Gastroesophageal sphincter (tissue), 3 donors: ENCODE measurements around the gene IL1RAPL2.

ENCODE experiments used
- CTCF ChIP-seq, 4 experiments: fragments of 200-600 bp in 2 of 4; fragments of 450-650 bp in 2 of 4; sonication (generic) in 1 of 4; IDR thresholded peaks; one replicate each; pipeline ENCODE4 v1.5.1; 2017 to 2019; ENCODE audit warnings: antibody characterized with exemption in 4 of 4, mild to moderate bottlenecking in 2 of 4, moderate library complexity in 2 of 4
- POLR2A ChIP-seq, 2 donors: fragments of 450-650 bp; IDR thresholded peaks; one replicate each; pipeline ENCODE4 v1.6.1; 2017; ENCODE audit warnings: antibody characterized with exemption in 2 of 2, mild to moderate bottlenecking in 2 of 2, moderate library complexity in 1 of 2

- TF ChIP-seq POLR2A (IDR thresholded peaks at IDR 0.05) (no peak), CTCF (IDR thresholded peaks at IDR 0.05) (no peak)
Observed at GRCh38 chrX:105269386-105269785, 703.4 kb downstream of the IL1RAPL2 start.
